K562 (cell line): ENCODE measurements around the gene KLHL22. TPM values are rescaled to one million over a fixed set of nuclear protein-coding genes. Genes with fewer than 3 reads are reported as not detected.

Experiments used
- CHD2 ChIP-seq: IDR thresholded peaks from 2 replicates; pipeline ENCODE4 v1.6.1; 2011; ENCODE audit warnings: low read depth, low read length
- CREB5 ChIP-seq: fragments of 250-450 bp; sonication (Bioruptor Pico); IDR thresholded peaks from 2 replicates; pipeline ENCODE4 v1.5.0; 2020; ENCODE audit warnings: mild to moderate bottlenecking
- JUN ChIP-seq, 2 experiments: sonication (generic) in 1 of 2; formaldehyde crosslinking in 1 of 2; IDR thresholded peaks; 2 replicates each; pipeline versions ENCODE4 v1.6.1 to v1.8.0; 2012 to 2022; ENCODE audit warnings: borderline replicate concordance in 2 of 2, mild to moderate bottlenecking in 2 of 2, improper control_type of control experiment in 1 of 2, low read depth in 1 of 2, low read length in 1 of 2, missing genetic modification reagents in 1 of 2
- MLX ChIP-seq, 2 experiments: fragments of 450-650 bp in 1 of 2; sonication (generic) in 1 of 2; formaldehyde crosslinking; conservative IDR thresholded peaks; 2 replicates each; pipeline versions ENCODE4 v1.4.0 to v1.8.1; 2020 to 2022; ENCODE audit warnings: mild to moderate bottlenecking in 1 of 2, missing genetic modification reagents in 1 of 2
- MXD1 ChIP-seq: fragments of 250-450 bp; sonication (Bioruptor Pico); IDR thresholded peaks from 2 replicates; pipeline ENCODE4 v1.8.0; 2021; ENCODE audit warnings: borderline replicate concordance, mild to moderate bottlenecking, moderate library complexity; ENCODE audit not compliant: poor library complexity, severe bottlenecking
- PCBP2 ChIP-seq: fragments of 200-400 bp; formaldehyde crosslinking; IDR thresholded peaks from 2 replicates; pipeline ENCODE4 v1.6.1; 2018; ENCODE audit warnings: low read length, low read depth, mild to moderate bottlenecking, moderate library complexity; ENCODE audit not compliant: poor library complexity, severe bottlenecking
- PHB2 ChIP-seq: fragments of 450-650 bp; IDR thresholded peaks from 2 replicates; pipeline ENCODE4 v1.6.1; 2017; ENCODE audit warnings: low read depth
- SNRNP70 ChIP-seq: fragments of 200-400 bp; formaldehyde crosslinking; optimal IDR thresholded peaks from 2 replicates; pipeline ENCODE3; 2017; ENCODE audit warnings: low read depth, low read length
- YY1 ChIP-seq, 3 experiments: IDR thresholded peaks; 2 replicates each; pipeline ENCODE4 v1.6.1; 2011; ENCODE audit warnings: low read length in 2 of 3, mild to moderate bottlenecking in 2 of 3, moderate library complexity in 2 of 3, borderline replicate concordance in 1 of 3, control low read depth in 1 of 3, low read depth in 1 of 3; ENCODE audit not compliant: insufficient read depth in 3 of 3, insufficient replicate concordance in 2 of 3, control insufficient read depth in 1 of 3, insufficient read length in 1 of 3; ENCODE audit errors: extremely low read depth in 1 of 3
- ZNF134 ChIP-seq: fragments of 250-450 bp; sonication (Bioruptor Pico); conservative IDR thresholded peaks from 2 replicates; pipeline ENCODE4 v1.4.0; 2020
- ZNF277 ChIP-seq: fragments of 250-450 bp; sonication (Bioruptor Pico); IDR thresholded peaks from 2 replicates; pipeline ENCODE4 v1.8.0; 2022; ENCODE audit warnings: inconsistent platforms, mild to moderate bottlenecking, moderate library complexity, borderline replicate concordance
- ZNF444 ChIP-seq: fragments of 250-450 bp; sonication (Bioruptor Pico); IDR thresholded peaks from 2 replicates; pipeline ENCODE4 v1.4.0; 2020; ENCODE audit warnings: mild to moderate bottlenecking, moderate library complexity
- ZNF644 ChIP-seq: fragments of 200-800 bp; sonication (Bioruptor generic); IDR thresholded peaks from 2 replicates; pipeline ENCODE4 v1.6.1; 2016; ENCODE audit warnings: low read depth, missing genetic modification characterization, missing compliant biosample characterization
- polyA plus RNA-seq, 8 experiments: library from polyadenylated mRNA; depleted of rRNA in 4 of 8; stranded (reverse) in 5 of 8; unstranded in 3 of 8; fragments of >200 nt; fragmentation: Nextera tagmentation in 2 of 8; fragmentation: Illumina TruSeq in 1 of 8; extraction: Ambion mirVana in 2 of 8; extraction: Trizol in 1 of 8; gene quantifications; 2 replicates each; pipeline versions ENCODE4 v1.2.1 to v1.2.3, GENCODE V29; 2011 to 2014; ENCODE audit warnings: inconsistent platforms in 1 of 8, missing spikeins in 1 of 8
- total RNA-seq, 7 experiments: library from RNA; depleted of rRNA in 6 of 7; stranded (reverse); fragments of >200 nt in 6 of 7; fragmentation: Illumina TruSeq in 2 of 7; extraction: Trizol in 2 of 7; gene quantifications; 2 replicates each; pipeline versions ENCODE4 v1.2.1 to v1.2.3, GENCODE V29; 2011 to 2021; ENCODE audit warnings: low replicate concordance in 1 of 7

The KLHL22 gene
- total and polyA plus RNA-seq, 9 of the 15 experiments (the other 6 are each of a cell fraction or from before 2014, with no cell fraction given), result 1.3 to 25.6 (median 15.2) TPM

- TF ChIP-seq PCBP2 (no peak), ZNF644 (tag) (no peak), ZNF134 (no peak), SNRNP70 (no peak), JUN (IDR thresholded peaks at IDR 0.05; ENCODE audit: borderline replicate concordance, low read depth, low read length) (no peak), JUN (CRISPR knock-in tag; IDR thresholded peaks at IDR 0.05; ENCODE audit: borderline replicate concordance) (no peak), YY1 (IDR thresholded peaks at IDR 0.05; ENCODE audit: borderline replicate concordance in 1 of 3, control insufficient read depth in 1 of 3, extremely low read depth in 1 of 3, insufficient read depth in 3 of 3, insufficient read length in 1 of 3, insufficient replicate concordance in 2 of 3, low read depth in 1 of 3, low read length in 2 of 3) (peak in 2 of 3 experiments; percentile 13 to 22), CHD2 (0 out of 2 replicates have a peak, but pooled peaks have one; percentile 9), MLX (CRISPR knock-in tag; conservative IDR thresholded peaks at IDR 0.05) (peak; percentile 8 to 54; a peak in 1 of 4 replicates), ZNF277 (CRISPR knock-in tag) (no peak), MXD1 (peak; percentile 5), PHB2 (no peak), CREB5 (CRISPR knock-in tag) (no peak), ZNF444 (CRISPR knock-in tag) (no peak)
Measured at GRCh38 chr22:20429254-20430100, 66.1 kb downstream of the KLHL22 start (continued).
